GM04504 (cell line): ENCODE results near the gene B4GALNT3.

ENCODE experiments used
- DNase-seq: peaks from one replicate; pipeline ENCODE4 v3.0.0-alpha.2; 2012; ENCODE audit warnings: low read depth

B4GALNT3 gene

DNA sequence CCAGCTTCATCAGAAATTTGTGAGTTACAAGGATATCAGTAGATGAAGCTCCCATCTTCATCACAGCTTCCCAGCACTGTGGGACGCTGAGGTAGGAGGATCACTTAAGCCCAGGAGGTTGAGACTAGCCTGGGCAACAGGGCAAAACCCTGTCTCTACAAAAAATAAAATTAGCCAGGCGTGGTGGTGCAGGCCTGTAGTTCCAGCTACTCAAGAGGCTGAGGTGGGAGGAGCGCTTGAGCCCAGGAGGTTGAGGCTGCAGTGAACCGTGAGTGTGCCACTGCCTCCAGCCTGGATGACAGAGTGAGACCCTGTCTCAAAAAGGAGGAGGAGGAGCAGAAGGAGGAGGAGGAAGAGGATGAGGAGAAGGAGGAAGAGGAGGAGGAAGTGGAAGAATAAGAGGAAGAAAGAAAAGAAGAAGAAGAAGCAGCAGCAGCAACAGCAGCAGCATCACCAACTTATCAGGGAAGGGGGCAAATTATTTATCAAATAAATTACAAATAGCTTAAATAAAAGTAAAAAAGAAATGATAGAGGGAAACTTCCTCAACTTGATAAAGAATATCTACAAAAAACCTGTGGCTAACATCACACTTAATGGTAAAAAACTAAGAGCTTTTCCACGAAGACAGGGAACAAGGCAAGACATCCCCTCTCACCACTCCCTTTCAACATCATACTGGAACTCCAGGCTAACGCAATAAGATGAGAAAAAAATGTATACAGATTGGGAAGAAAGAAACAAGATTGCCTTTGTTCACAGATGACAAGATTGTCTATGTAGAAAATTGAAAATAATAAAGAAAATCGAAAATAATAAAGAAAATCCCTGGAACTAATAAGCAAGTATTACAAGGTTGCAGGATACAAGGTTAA lies 133.9 kb downstream of the B4GALNT3 start:
- no peak for DNase-seq

DNA sequence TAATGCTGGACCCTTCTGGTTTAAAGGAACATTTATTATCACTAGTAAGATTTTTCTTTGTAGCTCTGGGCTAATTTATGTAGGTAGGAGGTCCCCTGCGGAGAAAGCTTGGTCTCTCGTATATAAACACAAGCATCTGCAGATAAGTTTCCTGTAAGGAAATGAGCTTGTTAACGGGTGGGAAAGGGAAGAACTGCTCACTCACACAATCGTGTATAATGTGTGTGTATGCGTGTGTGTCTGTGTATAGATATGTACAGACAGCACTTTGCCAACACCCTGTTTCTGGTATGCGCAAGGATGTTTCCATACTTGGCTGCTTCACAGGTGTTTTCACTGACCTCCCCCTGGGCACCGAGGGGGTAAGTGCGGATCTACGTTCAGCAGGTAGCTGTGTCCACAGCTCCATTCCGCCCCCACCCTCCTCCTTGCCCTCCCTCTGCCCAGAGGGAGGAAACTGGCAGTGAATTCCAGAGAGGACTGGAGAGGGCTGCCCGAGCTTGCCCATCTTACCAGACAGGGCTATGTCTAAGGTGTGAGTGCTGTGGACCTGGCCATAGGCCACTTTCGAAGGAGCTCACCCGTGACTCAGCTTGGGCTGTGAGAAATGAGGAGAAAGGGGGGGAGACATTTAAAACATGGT lies 138.3 kb downstream of the B4GALNT3 start:
- no peak for DNase-seq

DNA sequence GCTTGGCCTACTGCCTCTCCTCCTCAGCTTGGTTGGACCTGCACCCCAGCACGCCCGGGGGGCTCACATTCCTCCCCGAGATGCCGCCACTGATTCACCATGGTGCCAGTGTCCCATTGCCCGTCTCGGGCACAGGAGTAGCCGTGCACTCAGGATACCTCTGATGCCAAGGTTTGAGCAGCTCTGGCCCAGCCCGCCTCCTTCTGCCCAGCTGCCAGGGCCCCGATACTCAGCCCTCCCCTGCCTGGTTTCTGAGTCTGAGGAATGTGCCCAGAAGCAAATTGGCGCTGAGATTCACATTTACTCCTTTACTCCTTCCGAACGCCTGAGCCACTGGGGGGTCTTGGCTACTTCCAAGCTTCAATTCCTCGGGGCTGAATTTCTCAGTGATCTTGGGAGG lies 140.0 kb downstream of the B4GALNT3 start:
- no peak for DNase-seq

DNA sequence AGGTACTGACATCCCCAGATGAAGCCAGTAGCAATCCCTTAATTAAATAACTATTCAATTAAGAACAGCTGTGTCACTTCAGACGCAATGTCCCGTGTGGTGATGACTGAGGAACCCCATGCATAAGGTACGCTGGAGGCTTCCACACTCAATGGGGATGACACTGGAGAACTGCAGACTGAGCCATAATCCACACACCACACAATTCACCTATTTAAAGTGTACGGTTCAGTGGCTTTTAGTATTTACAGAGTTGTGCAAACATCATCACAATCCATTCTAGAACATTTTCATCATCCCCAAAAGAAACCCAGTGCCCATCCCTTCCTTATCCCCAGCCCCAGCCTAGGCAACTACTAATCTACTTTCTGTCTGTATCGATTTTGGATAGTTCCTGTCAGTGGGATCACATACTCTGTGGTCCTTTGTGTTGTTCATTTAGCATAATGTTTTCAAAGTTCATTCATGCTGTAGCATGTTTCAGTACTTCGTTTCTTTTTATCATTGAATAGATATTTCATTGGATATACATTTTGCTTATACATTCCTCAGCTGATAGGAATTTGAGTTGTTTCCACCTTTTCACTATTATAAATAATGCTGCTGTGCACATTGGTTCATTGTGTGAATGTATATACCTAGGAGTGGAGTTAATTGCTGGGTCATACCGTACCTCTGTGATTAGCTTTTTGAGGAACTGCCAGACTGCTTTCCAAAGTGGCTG lies 142.4 kb downstream of the B4GALNT3 start:
- DNase-seq: no peak

DNA sequence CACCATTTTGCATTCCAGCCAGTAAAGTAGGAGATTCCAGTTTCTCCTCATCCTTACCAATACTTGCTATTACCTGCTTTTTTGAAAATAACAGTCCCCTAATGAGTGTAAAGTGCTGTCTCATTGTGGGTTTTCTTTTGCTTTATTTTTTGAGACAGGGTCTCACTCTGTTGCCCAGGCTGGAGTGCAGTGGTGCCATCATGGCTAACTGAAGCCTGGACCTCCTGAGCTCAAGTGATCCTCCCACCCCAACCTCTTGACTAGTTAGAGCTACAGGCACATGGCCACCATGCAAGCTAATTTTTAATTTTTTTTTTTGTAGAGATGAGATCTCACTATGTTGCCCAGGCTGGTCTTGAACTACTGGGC lies 142.9 kb downstream of the B4GALNT3 start:
- no peak for DNase-seq

DNA sequence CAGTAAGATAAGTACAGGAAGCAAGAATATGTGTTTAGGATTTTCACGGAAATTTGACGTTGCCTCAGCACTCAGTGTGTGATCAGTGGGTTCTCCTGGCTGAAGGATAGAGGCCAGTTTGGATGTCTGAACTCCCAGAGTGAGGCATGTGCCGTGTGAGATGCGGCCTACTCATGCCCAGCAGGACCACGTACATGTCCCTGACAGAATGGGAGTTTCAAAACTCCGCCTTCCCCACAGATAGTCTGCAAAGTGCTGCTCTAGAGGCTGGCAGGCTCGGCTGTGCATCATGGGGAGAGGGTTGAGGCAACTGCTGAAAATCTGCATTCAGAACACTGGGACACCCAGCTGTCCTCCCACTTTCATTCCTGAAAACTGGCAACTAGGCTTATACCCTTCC lies 145.2 kb downstream of the B4GALNT3 start:
- DNase-seq: no peak

DNA sequence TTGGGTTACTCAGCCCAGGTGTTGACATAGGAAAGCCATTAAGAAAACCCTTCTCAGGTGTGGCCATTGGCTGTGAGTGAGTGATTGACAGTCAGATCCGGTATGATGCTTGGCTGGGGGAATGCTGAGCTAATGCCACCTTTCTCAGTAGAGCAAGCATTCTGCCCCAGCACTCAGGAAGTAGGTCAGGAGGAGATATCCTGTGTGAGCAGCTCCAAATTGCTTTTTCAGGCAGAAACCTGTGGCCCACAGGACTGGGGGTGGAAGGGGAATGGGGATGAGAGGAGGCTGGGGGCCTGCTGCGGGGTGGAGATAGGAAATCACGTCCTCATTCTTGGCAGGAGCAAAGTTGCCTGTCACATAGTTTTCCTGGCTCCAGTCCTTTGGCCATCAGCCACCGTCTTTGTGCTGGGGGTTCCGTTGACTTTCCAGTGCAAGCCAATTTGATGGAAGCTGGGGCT lies 147.8 kb downstream of the B4GALNT3 start:
- DNase-seq: no peak

DNA sequence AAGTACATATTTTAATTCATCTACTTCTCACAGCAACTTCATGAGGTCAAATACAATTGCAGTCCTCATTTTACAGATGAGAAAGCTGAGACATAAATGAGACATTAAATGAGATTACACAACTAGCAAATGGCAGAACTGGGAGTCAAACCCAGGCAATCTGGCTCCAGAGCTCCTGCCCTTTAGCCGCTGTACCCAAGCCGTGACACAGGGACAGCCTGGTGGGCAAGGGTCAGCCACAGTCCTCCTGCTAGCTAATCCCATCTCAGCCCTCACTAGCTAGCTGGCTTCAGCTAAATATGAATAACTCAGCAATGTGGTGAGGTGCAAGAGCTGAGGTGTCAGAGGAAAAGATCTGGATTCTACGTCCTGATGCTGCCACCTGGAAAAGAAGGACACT lies 148.7 kb downstream of the B4GALNT3 start:
- no peak for DNase-seq

DNA sequence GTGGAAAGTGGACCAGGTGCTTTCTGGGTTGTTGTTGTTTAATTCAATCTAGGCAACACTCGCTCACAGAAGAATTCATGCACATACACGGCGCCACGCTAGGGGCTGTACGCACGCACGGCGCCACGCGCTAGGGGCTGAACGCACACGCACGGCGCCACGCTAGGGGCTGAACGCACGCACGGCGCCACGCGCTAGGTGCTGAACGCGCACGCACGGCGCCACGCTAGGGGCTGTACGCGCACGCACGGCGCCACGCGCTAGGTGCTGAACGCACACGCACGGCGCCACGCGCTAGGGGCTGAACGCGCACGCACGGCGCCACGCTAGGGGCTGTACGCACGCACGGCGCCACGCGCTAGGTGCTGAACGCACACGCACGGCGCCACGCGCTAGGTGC lies 149.2 kb downstream of the B4GALNT3 start:
- DNase-seq: no peak

DNA sequence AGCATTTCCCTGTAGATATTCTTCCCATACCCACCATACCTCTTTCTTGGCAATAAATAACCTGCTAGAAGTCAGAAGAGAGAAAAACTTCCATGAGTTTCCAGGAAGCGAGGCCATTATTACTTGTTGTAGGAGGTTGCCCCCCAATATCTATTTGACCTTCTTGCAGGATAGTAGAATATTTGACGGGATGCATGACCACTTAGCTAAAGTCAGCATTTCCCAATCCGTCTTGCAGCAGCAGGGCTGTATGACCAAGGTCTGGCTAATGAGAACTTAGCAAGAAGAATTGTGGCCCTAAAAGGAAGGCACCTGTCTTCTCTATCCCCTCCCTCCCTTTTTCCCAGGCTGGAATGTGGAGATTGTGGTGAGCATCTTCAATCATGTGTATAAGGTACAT lies 152.0 kb downstream of the B4GALNT3 start:
- no peak for DNase-seq

DNA sequence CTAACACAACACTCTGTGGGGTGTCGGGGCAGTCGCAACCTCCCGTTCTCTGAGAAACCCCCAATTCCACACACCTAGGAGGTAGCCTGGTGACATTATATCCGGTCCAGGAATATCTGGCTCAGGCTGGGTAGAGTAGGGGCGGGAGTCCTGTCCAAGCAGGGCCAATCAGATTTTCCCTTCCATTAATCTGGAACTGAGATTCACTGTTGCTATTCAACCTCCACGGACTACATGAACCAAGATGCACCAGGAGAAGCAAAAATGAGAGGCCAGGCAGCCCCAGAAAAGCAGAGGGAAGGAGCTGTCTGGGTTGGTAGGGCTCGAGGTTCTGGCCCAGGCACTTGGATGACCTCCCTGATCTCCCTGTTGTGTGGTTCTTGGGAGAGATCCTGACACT lies 152.6 kb downstream of the B4GALNT3 start:
- DNase-seq: no peak

DNA sequence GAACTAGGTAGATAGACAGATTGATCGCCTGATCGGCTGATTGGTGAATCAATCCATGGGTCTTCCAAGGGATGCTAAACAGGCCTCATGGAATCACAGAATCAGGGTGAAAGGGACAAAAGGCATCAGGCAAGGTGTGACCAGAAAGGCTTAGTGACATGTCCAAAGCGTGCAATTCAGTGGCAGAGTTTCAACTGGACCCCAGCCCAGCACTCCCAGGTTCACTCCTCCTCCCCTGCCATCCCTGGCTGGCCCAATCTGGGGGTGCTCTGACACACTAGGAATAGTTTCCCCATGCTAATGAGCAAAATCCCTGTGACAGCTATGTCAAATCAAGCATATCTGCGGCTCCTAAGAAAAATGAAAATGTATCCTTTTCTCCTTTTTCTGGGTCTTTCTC lies 153.1 kb downstream of the B4GALNT3 start:
- DNase-seq: no peak
